Gastroesophageal sphincter (tissue), 3 donors: Measurements from ENCODE around the gene MLH3.

ENCODE experiments used
- EP300 ChIP-seq: sonication (generic); formaldehyde crosslinking; IDR thresholded peaks from one replicate; pipeline ENCODE4 v1.6.1; 2017; ENCODE audit warnings: antibody characterized with exemption, mild to moderate bottlenecking
- POLR2AphosphoS5 ChIP-seq: sonication (generic); formaldehyde crosslinking; IDR thresholded peaks from one replicate; pipeline ENCODE4 v1.6.1; 2017; ENCODE audit warnings: antibody characterized with exemption
- TF ChIP-seq, protein P1 (sequence below), 4 experiments: fragments of 200-600 bp in 2 of 4; fragments of 450-650 bp in 2 of 4; sonication (generic) in 1 of 4; IDR thresholded peaks; one replicate each; pipeline ENCODE4 v1.5.1; 2017 to 2019; ENCODE audit warnings: antibody characterized with exemption in 4 of 4, mild to moderate bottlenecking in 2 of 4, moderate library complexity in 2 of 4

DNA sequence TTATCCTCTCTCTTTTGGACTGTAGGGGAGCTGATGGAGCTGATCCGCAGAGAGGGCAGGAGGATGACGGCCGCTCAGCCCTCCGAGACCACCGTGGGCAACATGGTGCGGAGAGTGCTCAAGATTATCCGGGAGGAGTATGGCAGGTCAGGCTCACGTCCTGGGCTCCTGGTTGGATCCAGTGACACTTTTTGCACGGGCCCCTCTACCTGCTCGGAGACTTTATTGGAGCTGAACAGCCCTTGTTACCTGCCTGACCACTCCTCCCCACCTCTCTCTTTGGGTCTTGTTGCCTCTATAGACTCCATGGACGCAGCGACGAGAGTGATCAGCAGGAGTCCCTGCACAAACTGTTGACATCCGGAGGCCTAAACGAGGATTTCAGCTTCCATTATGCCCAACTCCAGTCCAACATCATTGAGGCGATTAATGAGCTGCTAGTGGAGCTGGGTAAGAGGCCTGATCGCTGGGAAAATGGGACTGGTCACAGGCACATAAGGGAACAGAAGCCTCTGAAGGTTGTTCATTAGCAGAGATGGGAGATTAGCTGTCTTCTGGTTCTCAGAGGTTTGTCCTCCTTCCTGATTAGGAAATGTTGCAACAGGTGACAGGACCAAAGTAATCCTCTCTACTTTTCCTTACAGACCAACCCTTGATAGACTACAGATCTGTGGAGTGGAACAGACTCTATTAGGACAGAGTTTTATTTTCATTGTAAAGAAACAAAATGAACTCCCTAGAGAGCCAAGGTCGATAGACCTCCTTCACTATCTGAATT is 47.8 kb downstream of the MLH3 start:
- TF ChIP-seq, protein P1, sequence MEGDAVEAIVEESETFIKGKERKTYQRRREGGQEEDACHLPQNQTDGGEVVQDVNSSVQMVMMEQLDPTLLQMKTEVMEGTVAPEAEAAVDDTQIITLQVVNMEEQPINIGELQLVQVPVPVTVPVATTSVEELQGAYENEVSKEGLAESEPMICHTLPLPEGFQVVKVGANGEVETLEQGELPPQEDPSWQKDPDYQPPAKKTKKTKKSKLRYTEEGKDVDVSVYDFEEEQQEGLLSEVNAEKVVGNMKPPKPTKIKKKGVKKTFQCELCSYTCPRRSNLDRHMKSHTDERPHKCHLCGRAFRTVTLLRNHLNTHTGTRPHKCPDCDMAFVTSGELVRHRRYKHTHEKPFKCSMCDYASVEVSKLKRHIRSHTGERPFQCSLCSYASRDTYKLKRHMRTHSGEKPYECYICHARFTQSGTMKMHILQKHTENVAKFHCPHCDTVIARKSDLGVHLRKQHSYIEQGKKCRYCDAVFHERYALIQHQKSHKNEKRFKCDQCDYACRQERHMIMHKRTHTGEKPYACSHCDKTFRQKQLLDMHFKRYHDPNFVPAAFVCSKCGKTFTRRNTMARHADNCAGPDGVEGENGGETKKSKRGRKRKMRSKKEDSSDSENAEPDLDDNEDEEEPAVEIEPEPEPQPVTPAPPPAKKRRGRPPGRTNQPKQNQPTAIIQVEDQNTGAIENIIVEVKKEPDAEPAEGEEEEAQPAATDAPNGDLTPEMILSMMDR (IDR thresholded peaks at IDR 0.05), result no peak
- TF ChIP-seq EP300 (no peak), POLR2AphosphoS5 (no peak)
